ENCODE results near the gene NCAM1.

The NCAM1 gene

DNA sequence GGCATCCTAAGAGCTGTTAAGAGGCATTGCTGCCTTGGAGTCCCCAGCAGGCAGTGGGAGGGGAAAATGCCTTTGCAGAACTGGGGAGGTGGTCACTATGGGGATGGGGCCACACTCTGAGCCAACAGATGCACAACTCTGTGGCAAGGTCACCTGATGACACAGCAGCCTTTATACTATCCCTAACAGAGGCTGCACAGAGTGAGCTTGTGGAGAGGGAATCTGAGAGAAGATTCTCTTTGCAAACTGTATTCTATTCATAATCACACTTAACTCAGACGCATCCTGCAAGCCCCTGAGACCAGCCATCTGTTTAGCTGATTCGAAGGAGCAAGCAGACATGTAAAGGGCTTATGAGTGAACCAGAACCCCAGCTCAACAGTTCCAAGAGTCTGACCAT lies 304.1 kb downstream of the NCAM1 start:
- DNase-seq (ENCODE audit: low read depth): no peak

DNA sequence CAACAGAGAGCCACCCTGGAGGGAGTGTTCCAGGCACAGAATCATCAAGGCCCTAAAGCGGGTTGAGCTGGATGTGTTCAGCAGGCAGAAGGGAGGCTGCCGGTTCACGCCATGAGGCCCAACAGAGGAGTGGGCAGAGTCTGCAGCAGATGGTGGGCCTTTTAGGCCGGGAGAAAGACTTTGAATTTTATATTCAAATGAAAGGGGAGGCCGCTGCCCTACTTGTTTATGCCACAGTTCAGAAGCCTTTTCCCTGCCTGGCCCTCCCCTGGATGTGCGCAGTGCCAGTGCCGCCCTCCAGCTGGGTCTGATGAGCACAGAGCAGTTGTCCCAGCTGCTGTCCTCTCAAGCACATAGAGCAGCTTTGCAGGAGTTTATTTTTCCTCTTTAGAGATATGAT lies 306.3 kb downstream of the NCAM1 start:
- H3K4me3 ChIP-seq (ENCODE audit: low read depth, low read length): no peak overlapping the region
- no peak for DNase-seq (ENCODE audit: low read depth)
- TF ChIP-seq CTCF (IDR thresholded peaks at IDR 0.05; ENCODE audit: control insufficient read depth, extremely low read depth, insufficient read depth): no peak

More for the DNA sequence above, 304.1 kb downstream of the NCAM1 start:
- no peak overlapping the region for H3K4me3 ChIP-seq (ENCODE audit: low read depth, low read length)
- TF ChIP-seq CTCF (IDR thresholded peaks at IDR 0.05; ENCODE audit: control insufficient read depth, extremely low read depth, insufficient read depth): no peak

DNA sequence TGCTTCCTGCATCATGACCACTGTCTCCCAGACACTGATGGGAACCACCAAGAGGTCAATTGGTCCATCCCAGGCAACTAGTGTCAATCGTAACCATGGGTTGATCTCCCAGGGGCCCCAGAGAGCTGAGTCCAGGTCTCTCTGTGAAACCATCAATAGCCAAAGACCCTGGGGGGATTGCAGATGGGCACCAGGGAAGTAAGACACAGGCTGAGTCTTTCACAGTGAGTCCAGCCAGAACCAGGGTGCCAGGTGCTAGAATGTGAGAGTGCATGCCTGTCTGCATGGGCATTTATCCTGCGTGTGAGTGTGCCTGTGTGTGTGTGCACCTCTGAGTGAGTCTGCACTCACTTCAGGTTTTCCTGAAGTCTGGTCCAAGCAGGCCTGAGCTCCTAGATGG lies 307.9 kb downstream of the NCAM1 start:
- no peak for DNase-seq (ENCODE audit: low read depth)
- no peak for TF ChIP-seq CTCF (IDR thresholded peaks at IDR 0.05; ENCODE audit: control insufficient read depth, extremely low read depth, insufficient read depth)
- H3K4me3 ChIP-seq (ENCODE audit: low read depth, low read length): no peak overlapping the region

DNA sequence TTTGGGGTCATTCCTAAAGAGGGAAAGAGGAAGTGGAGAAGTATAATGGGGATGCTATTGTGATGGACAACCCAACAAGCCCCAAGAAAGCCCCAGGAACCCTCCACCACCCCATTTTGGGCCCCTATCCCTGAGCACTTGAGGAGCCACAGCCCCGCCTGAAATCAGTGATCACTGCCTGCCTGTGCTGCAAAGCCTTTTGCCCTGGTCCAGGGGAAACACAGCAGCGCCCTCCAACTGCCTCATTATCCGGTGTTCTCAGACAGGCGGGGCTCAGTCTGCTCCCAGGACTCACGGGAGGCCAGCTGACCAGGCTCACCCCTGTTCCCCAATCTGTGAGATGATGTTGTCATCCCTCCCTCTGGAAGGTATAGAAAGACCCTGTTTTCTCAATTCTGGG lies 308.4 kb downstream of the NCAM1 start:
- no peak overlapping the region for H3K4me3 ChIP-seq (ENCODE audit: low read depth, low read length)
- DNase-seq (ENCODE audit: low read depth): no peak
- no peak for TF ChIP-seq CTCF (IDR thresholded peaks at IDR 0.05; ENCODE audit: control insufficient read depth, extremely low read depth, insufficient read depth)

DNA sequence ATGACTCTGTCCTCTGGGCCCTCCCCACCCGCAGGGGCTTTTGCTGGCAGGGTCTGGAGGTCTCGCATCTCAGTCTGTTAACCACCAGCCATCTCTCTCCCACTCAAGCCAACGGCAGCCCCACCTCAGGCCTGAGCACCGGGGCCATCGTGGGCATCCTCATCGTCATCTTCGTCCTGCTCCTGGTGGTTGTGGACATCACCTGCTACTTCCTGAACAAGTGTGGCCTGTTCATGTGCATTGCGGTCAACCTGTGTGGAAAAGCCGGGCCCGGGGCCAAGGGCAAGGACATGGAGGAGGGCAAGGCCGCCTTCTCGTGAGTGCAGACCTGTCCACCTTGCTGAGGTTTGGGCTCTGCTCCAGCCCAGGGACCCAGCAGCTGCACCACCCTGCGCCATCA lies 308.9 kb downstream of the NCAM1 start:
- DNase-seq (ENCODE audit: low read depth): no peak
- no peak overlapping the region for H3K4me3 ChIP-seq (ENCODE audit: low read depth, low read length)
- no peak for TF ChIP-seq CTCF (IDR thresholded peaks at IDR 0.05; ENCODE audit: control insufficient read depth, extremely low read depth, insufficient read depth)

DNA sequence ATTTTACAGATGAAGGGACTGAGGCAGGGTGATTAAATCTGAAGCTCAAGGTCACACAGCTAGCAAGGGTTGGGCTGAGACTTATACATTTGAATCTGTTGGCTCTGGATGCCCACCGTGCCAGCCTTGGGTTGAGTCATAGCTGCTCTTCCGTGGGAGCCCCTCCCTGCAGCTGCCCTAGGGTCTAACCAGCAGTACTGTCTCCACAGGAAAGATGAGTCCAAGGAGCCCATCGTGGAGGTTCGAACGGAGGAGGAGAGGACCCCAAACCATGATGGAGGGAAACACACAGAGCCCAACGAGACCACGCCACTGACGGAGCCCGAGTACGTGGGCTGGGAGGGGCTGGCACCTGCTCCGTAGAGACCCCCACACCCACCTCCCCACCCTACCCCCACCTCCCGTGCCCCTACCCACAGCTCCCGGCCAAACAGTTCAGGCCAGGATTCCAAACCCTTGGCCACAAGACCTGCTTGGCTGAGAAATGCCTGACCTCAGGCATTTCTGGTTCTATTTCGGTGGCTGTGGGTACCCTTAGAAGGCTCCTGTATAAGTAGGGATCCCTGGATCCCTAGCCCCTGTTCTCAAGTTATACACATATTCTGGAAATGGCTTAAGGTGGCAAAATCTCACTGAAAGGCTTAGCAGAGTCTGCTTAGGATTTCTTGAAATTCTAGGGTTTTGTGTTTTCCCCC lies 310.5 kb downstream of the NCAM1 start:
- DNase-seq (ENCODE audit: low read depth): no peak
- no peak overlapping the region for H3K4me3 ChIP-seq (ENCODE audit: low read depth, low read length)
- no peak for TF ChIP-seq CTCF (IDR thresholded peaks at IDR 0.05; ENCODE audit: control insufficient read depth, extremely low read depth, insufficient read depth)

GRCh38 chr11:113272281-113272680 lies 311.1 kb downstream of the NCAM1 start:
- H3K4me3 ChIP-seq (ENCODE audit: low read depth, low read length): no peak overlapping the region
- DNase-seq (ENCODE audit: low read depth): no peak
- TF ChIP-seq CTCF (IDR thresholded peaks at IDR 0.05; ENCODE audit: control insufficient read depth, extremely low read depth, insufficient read depth): no peak
